HepG2 (cell line): ENCODE data around the gene UBALD1. TPM values are rescaled to one million over a fixed set of nuclear protein-coding genes. Genes with fewer than 3 reads are reported as not detected.
A peak's percentile ranks its signal among the peaks of the same experiment; 100 is the strongest.

Source experiments
- EEA1 ChIP-seq: sonication (generic); formaldehyde crosslinking; IDR thresholded peaks from 2 replicates; pipeline ENCODE4 v1.5.1; 2020; ENCODE audit warnings: mild to moderate bottlenecking, missing genetic modification reagents, borderline replicate concordance
- HCFC1 ChIP-seq: fragments of 150-350 bp; IDR thresholded peaks from 2 replicates; pipeline ENCODE4 v1.6.1; 2014; ENCODE audit warnings: low read depth, low read length
- HOXA3 ChIP-seq: sonication (generic); formaldehyde crosslinking; IDR thresholded peaks from 2 replicates; pipeline ENCODE4 v1.5.0; 2020; ENCODE audit warnings: missing genetic modification reagents
- JUNB ChIP-seq: sonication (generic); formaldehyde crosslinking; IDR thresholded peaks from 2 replicates; pipeline ENCODE4 v1.8.0; 2022; ENCODE audit warnings: missing genetic modification reagents, mild to moderate bottlenecking, borderline replicate concordance
- KAT2B ChIP-seq: fragments of 150-350 bp; IDR thresholded peaks from 2 replicates; pipeline ENCODE4 v1.6.1; 2014; ENCODE audit warnings: low read depth, low read length, borderline replicate concordance
- KAT7 ChIP-seq: IDR thresholded peaks from 2 replicates; pipeline ENCODE4 v1.6.1; 2018; ENCODE audit warnings: borderline replicate concordance, missing compliant biosample characterization
- NFRKB ChIP-seq: fragments of 450-650 bp; IDR thresholded peaks from 2 replicates; pipeline ENCODE4 v1.6.1; 2017
- NPAS2 ChIP-seq: sonication (generic); formaldehyde crosslinking; IDR thresholded peaks from 2 replicates; pipeline ENCODE4 v1.8.0; 2022; ENCODE audit warnings: mild to moderate bottlenecking, missing genetic modification reagents, borderline replicate concordance
- NR2F2 ChIP-seq: IDR thresholded peaks from 2 replicates; pipeline ENCODE4 v1.6.1; 2012; ENCODE audit warnings: low read depth, inconsistent platforms, borderline replicate concordance
- POLR2AphosphoS2 ChIP-seq: IDR thresholded peaks from 2 replicates; pipeline ENCODE4 v1.6.1; 2011; ENCODE audit warnings: low read depth, low read length, improper control_type of control experiment
- SALL1 ChIP-seq: sonication (generic); formaldehyde crosslinking; IDR thresholded peaks from 2 replicates; pipeline ENCODE4 v1.8.0; 2022; ENCODE audit warnings: mild to moderate bottlenecking, missing genetic modification reagents
- SKI ChIP-seq: fragments of 450-650 bp; IDR thresholded peaks from one replicate; pipeline ENCODE4 v1.6.1; 2018; ENCODE audit warnings: mild to moderate bottlenecking; ENCODE audit not compliant: partially characterized antibody
- TEAD2 ChIP-seq: sonication (generic); formaldehyde crosslinking; IDR thresholded peaks from 2 replicates; pipeline ENCODE4 v1.9.0; 2021; ENCODE audit warnings: missing genetic modification reagents
- YEATS4 ChIP-seq: sonication (generic); formaldehyde crosslinking; IDR thresholded peaks from 2 replicates; pipeline ENCODE4 v1.4.0; 2020; ENCODE audit warnings: missing genetic modification reagents, borderline replicate concordance
- ZFYVE20 ChIP-seq: sonication (generic); formaldehyde crosslinking; IDR thresholded peaks from 2 replicates; pipeline ENCODE4 v1.8.0; 2023; ENCODE audit warnings: low read depth, mild to moderate bottlenecking, moderate library complexity, missing genetic modification reagents, borderline replicate concordance
- ZMAT3 ChIP-seq: sonication (generic); formaldehyde crosslinking; conservative IDR thresholded peaks from 2 replicates; pipeline ENCODE4 v1.7.0; 2021; ENCODE audit warnings: missing genetic modification reagents
- ZNF260 ChIP-seq: sonication (generic); formaldehyde crosslinking; IDR thresholded peaks from 2 replicates; pipeline ENCODE4 v1.4.0; 2020; ENCODE audit warnings: missing genetic modification reagents, low read depth, mild to moderate bottlenecking, borderline replicate concordance
- ZNF292 ChIP-seq: sonication (generic); formaldehyde crosslinking; IDR thresholded peaks from 2 replicates; pipeline ENCODE4 v1.8.1; 2022; ENCODE audit warnings: mild to moderate bottlenecking, low read depth, missing genetic modification reagents, borderline replicate concordance
- ZNF354B ChIP-seq: sonication (generic); formaldehyde crosslinking; IDR thresholded peaks from 2 replicates; pipeline ENCODE4 v1.8.0; 2022; ENCODE audit warnings: mild to moderate bottlenecking, missing genetic modification reagents
- polyA plus RNA-seq, 8 experiments: library from polyadenylated mRNA; depleted of rRNA in 3 of 8; stranded (reverse) in 7 of 8; unstranded in 1 of 8; fragments of >200 nt; fragmentation: Illumina TruSeq in 4 of 8; extraction: Trizol in 4 of 8; gene quantifications; 2 replicates each; pipeline versions ENCODE4 v1.2.1 to v1.2.3, GENCODE V29; 2011 to 2016; ENCODE audit warnings: low read depth in 4 of 8, missing spikeins in 1 of 8, mixed read lengths in 1 of 8; ENCODE audit not compliant: insufficient read depth in 1 of 8
- total RNA-seq, 5 experiments: library from RNA; depleted of rRNA; stranded (reverse); fragments of >200 nt; fragmentation: Illumina TruSeq; extraction: Trizol; gene quantifications; 2 replicates each; pipeline ENCODE4 v1.2.3, GENCODE V29; 2016; ENCODE audit warnings: low read depth in 1 of 5
- TF ChIP-seq, protein P1 (sequence below): sonication (generic); formaldehyde crosslinking; IDR thresholded peaks from 2 replicates; pipeline ENCODE4 v1.4.0; 2020; ENCODE audit warnings: missing genetic modification reagents, mild to moderate bottlenecking, borderline replicate concordance
- TF ChIP-seq, protein P2 (sequence below): sonication (generic); formaldehyde crosslinking; IDR thresholded peaks from 2 replicates; pipeline ENCODE4 v1.4.0; 2020; ENCODE audit warnings: missing genetic modification reagents, mild to moderate bottlenecking, borderline replicate concordance
- TF ChIP-seq, protein P3 (sequence below): sonication (generic); formaldehyde crosslinking; IDR thresholded peaks from 2 replicates; pipeline ENCODE4 v1.4.0; 2020; ENCODE audit warnings: missing genetic modification reagents
- TF ChIP-seq, protein P4 (sequence below): sonication (generic); formaldehyde crosslinking; IDR thresholded peaks from 2 replicates; pipeline ENCODE4 v1.4.0; 2020; ENCODE audit warnings: missing genetic modification reagents
- TF ChIP-seq, protein P5 (sequence below): sonication (generic); formaldehyde crosslinking; IDR thresholded peaks from 2 replicates; pipeline ENCODE4 v1.5.0; 2020; ENCODE audit warnings: missing genetic modification reagents

UBALD1 gene
- total and polyA plus RNA-seq, 2 of the 13 experiments (the other 11 are each of a cell fraction or from before 2014, with no cell fraction given): 6.8 to 12.3 TPM

DNA sequence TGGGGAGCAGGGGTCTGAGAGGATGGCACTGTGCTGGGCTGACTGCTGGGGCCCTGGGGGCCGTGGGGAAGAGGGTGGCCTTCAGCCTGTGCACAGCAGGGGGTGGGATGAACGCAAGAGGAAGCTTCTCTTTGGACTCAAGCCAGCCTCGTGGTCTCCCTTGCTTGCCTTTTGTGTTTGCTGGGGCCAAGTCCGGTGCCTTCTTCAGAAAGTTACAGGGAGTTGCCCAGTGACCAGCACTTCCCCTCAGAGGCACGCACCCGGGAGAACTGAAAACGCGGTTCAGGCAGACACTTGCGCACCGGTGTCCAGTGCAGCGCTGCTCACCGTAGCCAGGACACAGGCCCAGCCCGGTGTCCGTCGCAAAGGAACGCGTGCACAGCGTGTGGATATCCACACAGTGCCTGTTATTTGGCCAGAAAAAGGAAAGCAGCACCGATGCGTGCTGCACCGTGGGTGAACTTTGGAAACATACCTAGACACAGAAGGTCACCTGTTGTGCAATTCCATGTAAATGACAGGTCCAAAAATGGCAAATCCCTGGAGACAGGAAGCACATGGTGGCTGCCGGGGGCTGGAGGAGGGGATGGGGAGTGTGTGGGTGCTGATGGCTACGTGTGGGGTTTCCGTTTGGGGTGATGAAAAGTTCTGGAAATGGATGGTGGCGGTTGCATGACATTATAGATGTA lies 49.2 kb upstream of the UBALD1 start (continued):
- TF ChIP-seq, protein P1, sequence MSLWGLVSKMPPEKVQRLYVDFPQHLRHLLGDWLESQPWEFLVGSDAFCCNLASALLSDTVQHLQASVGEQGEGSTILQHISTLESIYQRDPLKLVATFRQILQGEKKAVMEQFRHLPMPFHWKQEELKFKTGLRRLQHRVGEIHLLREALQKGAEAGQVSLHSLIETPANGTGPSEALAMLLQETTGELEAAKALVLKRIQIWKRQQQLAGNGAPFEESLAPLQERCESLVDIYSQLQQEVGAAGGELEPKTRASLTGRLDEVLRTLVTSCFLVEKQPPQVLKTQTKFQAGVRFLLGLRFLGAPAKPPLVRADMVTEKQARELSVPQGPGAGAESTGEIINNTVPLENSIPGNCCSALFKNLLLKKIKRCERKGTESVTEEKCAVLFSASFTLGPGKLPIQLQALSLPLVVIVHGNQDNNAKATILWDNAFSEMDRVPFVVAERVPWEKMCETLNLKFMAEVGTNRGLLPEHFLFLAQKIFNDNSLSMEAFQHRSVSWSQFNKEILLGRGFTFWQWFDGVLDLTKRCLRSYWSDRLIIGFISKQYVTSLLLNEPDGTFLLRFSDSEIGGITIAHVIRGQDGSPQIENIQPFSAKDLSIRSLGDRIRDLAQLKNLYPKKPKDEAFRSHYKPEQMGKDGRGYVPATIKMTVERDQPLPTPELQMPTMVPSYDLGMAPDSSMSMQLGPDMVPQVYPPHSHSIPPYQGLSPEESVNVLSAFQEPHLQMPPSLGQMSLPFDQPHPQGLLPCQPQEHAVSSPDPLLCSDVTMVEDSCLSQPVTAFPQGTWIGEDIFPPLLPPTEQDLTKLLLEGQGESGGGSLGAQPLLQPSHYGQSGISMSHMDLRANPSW: peak; percentile 57; the same call in 1 of the 2 replicates
- TF ChIP-seq, protein P2, sequence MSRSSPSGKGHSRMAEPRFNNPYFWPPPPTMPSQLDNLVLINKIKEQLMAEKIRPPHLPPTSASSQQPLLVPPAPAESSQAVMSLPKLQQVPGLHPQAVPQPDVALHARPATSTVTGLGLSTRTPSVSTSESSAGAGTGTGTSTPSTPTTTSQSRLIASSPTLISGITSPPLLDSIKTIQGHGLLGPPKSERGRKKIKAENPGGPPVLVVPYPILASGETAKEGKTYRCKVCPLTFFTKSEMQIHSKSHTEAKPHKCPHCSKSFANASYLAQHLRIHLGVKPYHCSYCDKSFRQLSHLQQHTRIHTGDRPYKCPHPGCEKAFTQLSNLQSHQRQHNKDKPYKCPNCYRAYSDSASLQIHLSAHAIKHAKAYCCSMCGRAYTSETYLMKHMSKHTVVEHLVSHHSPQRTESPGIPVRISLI (CRISPR knock-in tag): no peak
- peak; percentile 19; the same call in 1 of the 2 replicates for TF ChIP-seq JUNB
- TF ChIP-seq YEATS4 (CRISPR knock-in tag): peak; percentile 97
- no peak for TF ChIP-seq POLR2AphosphoS2
- TF ChIP-seq ZNF260 (CRISPR knock-in tag): 0 out of 2 replicates have a peak, but pooled peaks have one; percentile 47
- TF ChIP-seq, protein P3, sequence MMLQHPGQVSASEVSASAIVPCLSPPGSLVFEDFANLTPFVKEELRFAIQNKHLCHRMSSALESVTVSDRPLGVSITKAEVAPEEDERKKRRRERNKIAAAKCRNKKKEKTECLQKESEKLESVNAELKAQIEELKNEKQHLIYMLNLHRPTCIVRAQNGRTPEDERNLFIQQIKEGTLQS (CRISPR knock-in tag): peak; percentile 67; the same call in 1 of the 2 replicates
- TF ChIP-seq, protein P4, sequence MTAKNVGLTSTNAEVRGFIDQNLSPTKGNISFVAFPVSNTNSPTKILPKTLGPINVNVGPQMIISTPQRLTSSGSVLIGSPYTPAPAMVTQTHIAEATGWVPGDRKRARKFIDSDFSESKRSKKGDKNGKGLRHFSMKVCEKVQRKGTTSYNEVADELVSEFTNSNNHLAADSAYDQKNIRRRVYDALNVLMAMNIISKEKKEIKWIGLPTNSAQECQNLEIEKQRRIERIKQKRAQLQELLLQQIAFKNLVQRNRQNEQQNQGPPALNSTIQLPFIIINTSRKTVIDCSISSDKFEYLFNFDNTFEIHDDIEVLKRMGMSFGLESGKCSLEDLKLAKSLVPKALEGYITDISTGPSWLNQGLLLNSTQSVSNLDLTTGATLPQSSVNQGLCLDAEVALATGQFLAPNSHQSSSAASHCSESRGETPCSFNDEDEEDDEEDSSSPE (CRISPR knock-in tag): peak; percentile 82
- TF ChIP-seq KAT7 (CRISPR knock-in tag): peak; percentile 86; the same call in 1 of the 2 replicates
- peak; percentile 79; the same call in 1 of the 2 replicates for TF ChIP-seq NR2F2
- TF ChIP-seq, protein P5, sequence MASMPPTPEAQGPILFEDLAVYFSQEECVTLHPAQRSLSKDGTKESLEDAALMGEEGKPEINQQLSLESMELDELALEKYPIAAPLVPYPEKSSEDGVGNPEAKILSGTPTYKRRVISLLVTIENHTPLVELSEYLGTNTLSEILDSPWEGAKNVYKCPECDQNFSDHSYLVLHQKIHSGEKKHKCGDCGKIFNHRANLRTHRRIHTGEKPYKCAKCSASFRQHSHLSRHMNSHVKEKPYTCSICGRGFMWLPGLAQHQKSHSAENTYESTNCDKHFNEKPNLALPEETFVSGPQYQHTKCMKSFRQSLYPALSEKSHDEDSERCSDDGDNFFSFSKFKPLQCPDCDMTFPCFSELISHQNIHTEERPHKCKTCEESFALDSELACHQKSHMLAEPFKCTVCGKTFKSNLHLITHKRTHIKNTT (CRISPR knock-in tag): no peak
- peak; percentile 85 for TF ChIP-seq SKI
- TF ChIP-seq KAT2B: no peak
- peak; percentile 87 for TF ChIP-seq HOXA3 (CRISPR knock-in tag)
- peak; percentile 90 for TF ChIP-seq ZNF292 (CRISPR knock-in tag)
- TF ChIP-seq ZFYVE20 (CRISPR knock-in tag): peak; percentile 88
- peak; percentile 98 for TF ChIP-seq ZMAT3 (CRISPR knock-in tag)
- no peak for TF ChIP-seq ZNF354B (CRISPR knock-in tag)
- TF ChIP-seq HCFC1: no peak
- TF ChIP-seq EEA1 (CRISPR knock-in tag): no peak; the same call in 1 of the 2 replicates
- 0 out of 2 replicates have a peak, but pooled peaks have one; percentile 38 for TF ChIP-seq TEAD2
- TF ChIP-seq NFRKB: no peak
- no peak for TF ChIP-seq NPAS2 (CRISPR knock-in tag)
- peak; percentile 92 for TF ChIP-seq SALL1
